K562 (cell line): ENCODE measurements around the gene CRTAP. TPM values are rescaled to one million over a fixed set of nuclear protein-coding genes. Genes with fewer than 3 reads are reported as not detected.
A peak's percentile ranks its signal among the peaks of the same experiment; 100 is the strongest.

Experiments
- ATF1 ChIP-seq, 2 experiments: fragments of 450-650 bp in 1 of 2; IDR thresholded peaks; 2 replicates each; pipeline ENCODE4 v1.6.1; 2016; ENCODE audit warnings: missing compliant biosample characterization in 1 of 2, missing genetic modification characterization in 1 of 2
- CBX3 ChIP-seq, 2 experiments: IDR thresholded peaks; 1 replicate in 1 of 2; 2 replicates in 1 of 2; pipeline ENCODE4 v1.6.1; 2012; ENCODE audit warnings: inconsistent platforms in 2 of 2, low read length in 2 of 2, borderline replicate concordance in 1 of 2, control low read depth in 1 of 2
- CC2D1A ChIP-seq: fragments of 450-650 bp; IDR thresholded peaks from 2 replicates; pipeline ENCODE4 v1.6.1; 2017; ENCODE audit warnings: mild to moderate bottlenecking
- CCAR2 ChIP-seq: fragments of 200-400 bp; formaldehyde crosslinking; IDR thresholded peaks from 2 replicates; pipeline ENCODE4 v1.6.1; 2017; ENCODE audit warnings: mild to moderate bottlenecking, low read depth, low read length
- CEBPZ ChIP-seq: fragments of 150-350 bp; IDR thresholded peaks from 2 replicates; pipeline ENCODE4 v1.6.1; 2014; ENCODE audit warnings: low read depth, mild to moderate bottlenecking, low read length, borderline replicate concordance
- ELK1 ChIP-seq: sonication (generic); formaldehyde crosslinking; IDR thresholded peaks from 2 replicates; pipeline ENCODE4 v1.8.1; 2022; ENCODE audit warnings: missing genetic modification reagents
- JUND ChIP-seq, 2 experiments: IDR thresholded peaks; 2 replicates in 1 of 2; 3 replicates in 1 of 2; pipeline ENCODE4 v1.6.1; 2011; ENCODE audit warnings: borderline replicate concordance in 2 of 2, low read depth in 2 of 2, low read length in 2 of 2, improper control_type of control experiment in 1 of 2, missing biosample characterization in 1 of 2, missing genetic modification characterization in 1 of 2, missing genetic modification reagents in 1 of 2
- MBD1 ChIP-seq: fragments of 250-450 bp; sonication (Bioruptor Pico); IDR thresholded peaks from 2 replicates; pipeline ENCODE4 v1.8.0; 2022; ENCODE audit warnings: inconsistent platforms
- MTA3 ChIP-seq: fragments of 450-650 bp; formaldehyde crosslinking; IDR thresholded peaks from 2 replicates; pipeline ENCODE4 v1.6.1; 2017; ENCODE audit warnings: mild to moderate bottlenecking, borderline replicate concordance
- RFX5 ChIP-seq: IDR thresholded peaks from 2 replicates; pipeline ENCODE4 v1.6.1; 2011; ENCODE audit warnings: low read depth, mild to moderate bottlenecking, improper control_type of control experiment, low read length
- SIN3A ChIP-seq, 2 experiments: fragments of 150-350 bp in 1 of 2; IDR thresholded peaks; 2 replicates each; pipeline ENCODE4 v1.6.1; 2011 to 2016; ENCODE audit warnings: borderline replicate concordance in 2 of 2, low read depth in 2 of 2, low read length in 2 of 2, mild to moderate bottlenecking in 2 of 2, moderate library complexity in 2 of 2; ENCODE audit not compliant: control insufficient read depth in 1 of 2
- SIRT6 ChIP-seq: IDR thresholded peaks from one replicate; pipeline ENCODE4 v1.6.1; 2012; ENCODE audit warnings: low read depth, mild to moderate bottlenecking, control low read depth, inconsistent platforms, low read length, moderate library complexity
- SMAD2 ChIP-seq: fragments of 150-350 bp; IDR thresholded peaks from 2 replicates; pipeline ENCODE4 v1.6.1; 2014; ENCODE audit warnings: low read depth, mild to moderate bottlenecking, low read length
- SMARCA4 ChIP-seq: fragments of 450-650 bp; IDR thresholded peaks from 2 replicates; pipeline ENCODE4 v1.6.1; 2016
- TCF3 ChIP-seq: sonication (generic); formaldehyde crosslinking; IDR thresholded peaks from 2 replicates; pipeline ENCODE4 v1.4.0; 2020; ENCODE audit warnings: mild to moderate bottlenecking, missing genetic modification reagents
- TEAD1 ChIP-seq, 2 experiments: fragments of 450-650 bp in 1 of 2; sonication (generic) in 1 of 2; formaldehyde crosslinking; IDR thresholded peaks; 2 replicates each; pipeline versions ENCODE4 v1.4.0 to v1.8.0; 2020 to 2022; ENCODE audit warnings: mild to moderate bottlenecking in 2 of 2, missing genetic modification reagents in 1 of 2
- TRIM28 ChIP-seq: fragments of 450-650 bp; IDR thresholded peaks from 2 replicates; pipeline ENCODE4 v1.6.1; 2017
- XRCC5 ChIP-seq: fragments of 200-400 bp; formaldehyde crosslinking; IDR thresholded peaks from 2 replicates; pipeline ENCODE4 v1.6.1; 2017; ENCODE audit warnings: low read depth, mild to moderate bottlenecking, low read length
- ZC3H4 ChIP-seq: sonication (generic); formaldehyde crosslinking; IDR thresholded peaks from 2 replicates; pipeline ENCODE4 v1.9.0; 2021; ENCODE audit warnings: missing genetic modification reagents, borderline replicate concordance
- ZNF124 ChIP-seq: sonication (generic); formaldehyde crosslinking; IDR thresholded peaks from 2 replicates; pipeline ENCODE4 v1.8.1; 2022; ENCODE audit warnings: missing genetic modification reagents
- ZNF224 ChIP-seq: sonication (generic); formaldehyde crosslinking; IDR thresholded peaks from 2 replicates; pipeline ENCODE4 v1.8.0; 2022; ENCODE audit warnings: mild to moderate bottlenecking, missing genetic modification reagents
- ZNF239 ChIP-seq: fragments of 250-450 bp; sonication (Bioruptor Pico); IDR thresholded peaks from 2 replicates; pipeline ENCODE4 v1.4.0; 2020; ENCODE audit warnings: mild to moderate bottlenecking
- ZNF431 ChIP-seq: sonication (generic); formaldehyde crosslinking; IDR thresholded peaks from 2 replicates; pipeline ENCODE4 v1.8.0; 2022; ENCODE audit warnings: mild to moderate bottlenecking, missing genetic modification reagents
- ZNF561 ChIP-seq: fragments of 450-650 bp; formaldehyde crosslinking; conservative IDR thresholded peaks from 2 replicates; pipeline ENCODE4 v1.4.0; 2020; ENCODE audit warnings: mild to moderate bottlenecking, moderate library complexity
- polyA plus RNA-seq, 8 experiments: library from polyadenylated mRNA; depleted of rRNA in 4 of 8; stranded (reverse) in 5 of 8; unstranded in 3 of 8; fragments of >200 nt; fragmentation: Nextera tagmentation in 2 of 8; fragmentation: Illumina TruSeq in 1 of 8; extraction: Ambion mirVana in 2 of 8; extraction: Trizol in 1 of 8; gene quantifications; 2 replicates each; pipeline versions ENCODE4 v1.2.1 to v1.2.3, GENCODE V29; 2011 to 2014; ENCODE audit warnings: inconsistent platforms in 1 of 8, missing spikeins in 1 of 8
- total RNA-seq, 7 experiments: library from RNA; depleted of rRNA in 6 of 7; stranded (reverse); fragments of >200 nt in 6 of 7; fragmentation: Illumina TruSeq in 2 of 7; extraction: Trizol in 2 of 7; gene quantifications; 2 replicates each; pipeline versions ENCODE4 v1.2.1 to v1.2.3, GENCODE V29; 2011 to 2021; ENCODE audit warnings: low replicate concordance in 1 of 7

Gene CRTAP
- total and polyA plus RNA-seq, 9 of the 15 experiments (the other 6 are each of a cell fraction or from before 2014, with no cell fraction given) = 10.0 to 121 (median 53.0) TPM

- TF ChIP-seq MTA3 = 0 out of 2 replicates have a peak, but pooled peaks have one; percentile 35
- no peak for TF ChIP-seq SIRT6
- TF ChIP-seq SMARCA4 = peak; percentile 56
- no peak for TF ChIP-seq SIN3A (IDR thresholded peaks at IDR 0.05; ENCODE audit: borderline replicate concordance in 2 of 2, control insufficient read depth in 1 of 2, low read depth in 2 of 2, low read length in 2 of 2)
- TF ChIP-seq ZNF224 = no peak
- TF ChIP-seq TEAD1 (CRISPR knock-in tag; IDR thresholded peaks at IDR 0.05) = 0 out of 4 replicates have a peak, but pooled peaks of 1 of the 2 experiments have one; percentile 10
- no peak for TF ChIP-seq ELK1 (CRISPR knock-in tag)
- no peak for TF ChIP-seq ZNF561
- no peak for TF ChIP-seq ZNF239 (CRISPR knock-in tag)
- TF ChIP-seq CEBPZ = no peak
- TF ChIP-seq MBD1 = no peak
- TF ChIP-seq ZNF431 = no peak
- TF ChIP-seq SMAD2 = no peak
- no peak for TF ChIP-seq RFX5
- TF ChIP-seq ZNF124 (CRISPR knock-in tag) = no peak
- TF ChIP-seq JUND (IDR thresholded peaks at IDR 0.05; ENCODE audit: borderline replicate concordance, low read depth, low read length) = 0 out of 2 replicates have a peak, but pooled peaks have one; percentile 13
- TF ChIP-seq JUND (tag; IDR thresholded peaks at IDR 0.05; ENCODE audit: borderline replicate concordance, low read depth, low read length) = no peak
- TF ChIP-seq ATF1 (CRISPR knock-in tag; IDR thresholded peaks at IDR 0.05) = no peak
- TF ChIP-seq ATF1 (tag; IDR thresholded peaks at IDR 0.05) = no peak
- TF ChIP-seq TCF3 = peak; percentile 63
- no peak for TF ChIP-seq CC2D1A
- no peak for TF ChIP-seq XRCC5
- 0 out of 2 replicates have a peak, but pooled peaks have one; percentile 39 for TF ChIP-seq TRIM28
- no peak for TF ChIP-seq ZC3H4 (CRISPR knock-in tag)
- TF ChIP-seq CBX3 (IDR thresholded peaks at IDR 0.05; ENCODE audit: borderline replicate concordance in 1 of 2, low read length in 2 of 2) = no peak; a peak in 1 of 3 replicates
- no peak for TF ChIP-seq CCAR2
These were observed 22.1 kb upstream of the CRTAP start (continued) for GRCh38 chr3:33091746-33092145.
